GM21367 (cell line): ENCODE data around the gene ERN2.

ENCODE experiments used
- ATAC-seq: cut with Tn5 transposase; IDR thresholded peaks from one replicate; pipeline ENCODE4 v1.9.1; 2021; ENCODE audit not compliant: unreplicated experiment

ERN2 gene

GRCh38 chr16:23689442-23690187 lies 23.4 kb downstream of the ERN2 start:
- ATAC-seq: no peak

GRCh38 chr16:23687034-23687808 lies 25.8 kb downstream of the ERN2 start:
- ATAC-seq: no peak

GRCh38 chr16:23683487-23683886 lies 29.5 kb downstream of the ERN2 start:
- ATAC-seq: no peak

- no peak for ATAC-seq
Measured at GRCh38 chr16:23682181-23682580, 30.8 kb downstream of the ERN2 start.

- ATAC-seq: no peak
Measured at GRCh38 chr16:23679986-23680336, 33.1 kb downstream of the ERN2 start.

GRCh38 chr16:23679274-23679985 lies 33.6 kb downstream of the ERN2 start:
- ATAC-seq: no peak

- peak; percentile 83 for ATAC-seq
Measured at GRCh38 chr16:23678430-23679273, 34.4 kb downstream of the ERN2 start, which contains the start of gene PLK1. Gene PLK1 (plus strand): TSS chr16:23678889. CDS start chr16:23678933, 44 bp downstream.

GRCh38 chr16:23676924-23677480 lies 36.0 kb downstream of the ERN2 start:
- no peak for ATAC-seq

GRCh38 chr16:23673971-23674614 lies 38.9 kb downstream of the ERN2 start:
- no peak for ATAC-seq

- ATAC-seq: peak; percentile 83
Measured at GRCh38 chr16:23670137-23670776, 42.8 kb downstream of the ERN2 start.

- ATAC-seq: no peak
Measured at GRCh38 chr16:23668873-23669272, 44.1 kb downstream of the ERN2 start.

- no peak for ATAC-seq
Measured at GRCh38 chr16:23668225-23668624, 44.8 kb downstream of the ERN2 start.

GRCh38 chr16:23667355-23667659 lies 45.7 kb downstream of the ERN2 start:
- ATAC-seq: no peak

- ATAC-seq: no peak
Measured at GRCh38 chr16:23666571-23667354, 46.3 kb downstream of the ERN2 start.

- ATAC-seq: no peak
Measured at GRCh38 chr16:23663918-23664317, 49.1 kb downstream of the ERN2 start.

- ATAC-seq: no peak
Measured at GRCh38 chr16:23651943-23652468, 61.0 kb downstream of the ERN2 start.

- no peak for ATAC-seq
Measured at GRCh38 chr16:23650674-23651416, 62.2 kb downstream of the ERN2 start.

GRCh38 chr16:23642246-23642774 lies 70.7 kb downstream of the ERN2 start:
- ATAC-seq: no peak
